Breast epithelium (tissue), 4 donors: ENCODE measurements around the gene DDX42. TPM values are rescaled to one million over a fixed set of nuclear protein-coding genes. Genes with fewer than 3 reads are reported as not detected.
A peak's percentile ranks its signal among the peaks of the same experiment; 100 is the strongest.

ENCODE experiments used
- DNase-seq, 2 donors: peaks; one replicate each; pipeline ENCODE4 v3.0.0-alpha.2; 2019; ENCODE audit warnings: low spot score in 2 of 2
- H3K27ac ChIP-seq, 2 donors: fragments of 200-600 bp; sonication (generic) in 1 of 2; one replicate each; pipeline ENCODE4 v1.5.1; 2016 to 2019; ENCODE audit warnings: mild to moderate bottlenecking in 1 of 2
- H3K27me3 ChIP-seq, 2 donors: fragments of 200-600 bp; sonication (generic) in 1 of 2; one replicate each; pipeline versions ENCODE4 v1.5.1 to v1.6.0; 2017 to 2019; ENCODE audit warnings: control low read depth in 1 of 2, mild to moderate bottlenecking in 1 of 2
- H3K36me3 ChIP-seq: fragments of 200-600 bp; one replicate; pipeline ENCODE4 v1.5.1; 2019
- H3K4me1 ChIP-seq, 2 donors: fragments of 200-600 bp; sonication (generic); one replicate each; pipeline ENCODE4 v1.5.1; 2016 to 2019; ENCODE audit warnings: control low read depth in 1 of 2
- H3K4me3 ChIP-seq, 3 donors: fragments of 200-600 bp; sonication (generic); 1 replicate in 2 of 3; 2 replicates in 1 of 3; pipeline ENCODE4 v1.5.1; 2016 to 2019; ENCODE audit warnings: mild to moderate bottlenecking in 3 of 3, moderate library complexity in 2 of 3
- H3K9me3 ChIP-seq, 2 donors: fragments of 200-600 bp; sonication (generic) in 1 of 2; one replicate each; pipeline ENCODE4 v1.5.1; 2016 to 2019; ENCODE audit warnings: control low read depth in 1 of 2
- POLR2A ChIP-seq: fragments of 450-650 bp; IDR thresholded peaks from one replicate; pipeline ENCODE4 v1.6.1; 2016; ENCODE audit warnings: antibody characterized with exemption, mild to moderate bottlenecking, moderate library complexity
- POLR2AphosphoS5 ChIP-seq, 3 donors: sonication (generic); formaldehyde crosslinking; IDR thresholded peaks; one replicate each; pipeline ENCODE4 v1.6.1; 2017; ENCODE audit warnings: antibody characterized with exemption in 3 of 3
- intact Hi-C: fragments of 100-400 bp; cut with DNase I; formaldehyde crosslinking; loops from one replicate; pipeline ENCODE4 v1.15.1; 2023; ENCODE audit warnings: low total_unique reads
- total RNA-seq, 3 donors: library from RNA; depleted of rRNA; stranded (reverse); fragments of >200 nt; gene quantifications; one replicate each; pipeline ENCODE4 v1.1.0, GENCODE V29; 2016
- TF ChIP-seq, protein P1 (sequence below), 3 donors: fragments of 450-650 bp; IDR thresholded peaks; one replicate each; pipeline ENCODE4 v1.5.1; 2016 to 2017; ENCODE audit warnings: antibody characterized with exemption in 3 of 3, mild to moderate bottlenecking in 3 of 3, moderate library complexity in 3 of 3

DDX42 gene
- total RNA-seq, 3 donors from 2014 or later, result 131 to 139 (median 139) TPM

- Histone ChIP-seq H3K4me1 (no peaks in the 10 kb centered on the region), H3K9me3 (no peaks in the 10 kb centered on the region), H3K27me3 (no peaks in the 10 kb centered on the region), H3K36me3 (peaks cover 43% of the 10 kb centered on the region), H3K4me3 (no peak overlapping the region), H3K27ac (no peak overlapping the region)
- TF ChIP-seq POLR2AphosphoS5 (IDR thresholded peaks at IDR 0.05) (no peak), POLR2A (no peak)
- TF ChIP-seq, protein P1, sequence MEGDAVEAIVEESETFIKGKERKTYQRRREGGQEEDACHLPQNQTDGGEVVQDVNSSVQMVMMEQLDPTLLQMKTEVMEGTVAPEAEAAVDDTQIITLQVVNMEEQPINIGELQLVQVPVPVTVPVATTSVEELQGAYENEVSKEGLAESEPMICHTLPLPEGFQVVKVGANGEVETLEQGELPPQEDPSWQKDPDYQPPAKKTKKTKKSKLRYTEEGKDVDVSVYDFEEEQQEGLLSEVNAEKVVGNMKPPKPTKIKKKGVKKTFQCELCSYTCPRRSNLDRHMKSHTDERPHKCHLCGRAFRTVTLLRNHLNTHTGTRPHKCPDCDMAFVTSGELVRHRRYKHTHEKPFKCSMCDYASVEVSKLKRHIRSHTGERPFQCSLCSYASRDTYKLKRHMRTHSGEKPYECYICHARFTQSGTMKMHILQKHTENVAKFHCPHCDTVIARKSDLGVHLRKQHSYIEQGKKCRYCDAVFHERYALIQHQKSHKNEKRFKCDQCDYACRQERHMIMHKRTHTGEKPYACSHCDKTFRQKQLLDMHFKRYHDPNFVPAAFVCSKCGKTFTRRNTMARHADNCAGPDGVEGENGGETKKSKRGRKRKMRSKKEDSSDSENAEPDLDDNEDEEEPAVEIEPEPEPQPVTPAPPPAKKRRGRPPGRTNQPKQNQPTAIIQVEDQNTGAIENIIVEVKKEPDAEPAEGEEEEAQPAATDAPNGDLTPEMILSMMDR (IDR thresholded peaks at IDR 0.05), result no peak
- intact Hi-C loops, result no loop called here
- DNase-seq, result no peak
Observed at GRCh38 chr17:63816669-63817068, 42.7 kb downstream of the DDX42 start.

GRCh38 chr17:63817736-63818385 lies 43.9 kb downstream of the DDX42 start:
- intact Hi-C loops, result no loop called here
- no peak for DNase-seq
- TF ChIP-seq, protein P1 (IDR thresholded peaks at IDR 0.05), result no peak
- TF ChIP-seq POLR2A, result no peak
- no peak for TF ChIP-seq POLR2AphosphoS5 (IDR thresholded peaks at IDR 0.05)

GRCh38 chr17:63819131-63819530 lies 45.2 kb downstream of the DDX42 start:
- Histone ChIP-seq H3K4me3 (no peak overlapping the region), H3K9me3 (no peaks in the 10 kb centered on the region), H3K36me3 (peaks cover 31% of the 10 kb centered on the region), H3K4me1 (no peaks in the 10 kb centered on the region), H3K27me3 (no peaks in the 10 kb centered on the region), H3K27ac (peak overlapping the region in 1 of 2 donors; percentile 49)
- intact Hi-C loops, result no loop called here
- no peak for DNase-seq
- TF ChIP-seq, protein P1 (IDR thresholded peaks at IDR 0.05), result no peak
- no peak for TF ChIP-seq POLR2A
- TF ChIP-seq POLR2AphosphoS5 (IDR thresholded peaks at IDR 0.05), result no peak

More at GRCh38 chr17:63817736-63818385, 43.9 kb downstream of the DDX42 start:
- no peaks in the 10 kb centered on the region for H3K9me3 ChIP-seq
- H3K36me3 ChIP-seq, result peaks cover 36% of the 10 kb centered on the region
- no peak overlapping the region for H3K4me3 ChIP-seq
- no peak overlapping the region for H3K27ac ChIP-seq
- no peaks in the 10 kb centered on the region for H3K27me3 ChIP-seq
- H3K4me1 ChIP-seq, result no peaks in the 10 kb centered on the region

DNA sequence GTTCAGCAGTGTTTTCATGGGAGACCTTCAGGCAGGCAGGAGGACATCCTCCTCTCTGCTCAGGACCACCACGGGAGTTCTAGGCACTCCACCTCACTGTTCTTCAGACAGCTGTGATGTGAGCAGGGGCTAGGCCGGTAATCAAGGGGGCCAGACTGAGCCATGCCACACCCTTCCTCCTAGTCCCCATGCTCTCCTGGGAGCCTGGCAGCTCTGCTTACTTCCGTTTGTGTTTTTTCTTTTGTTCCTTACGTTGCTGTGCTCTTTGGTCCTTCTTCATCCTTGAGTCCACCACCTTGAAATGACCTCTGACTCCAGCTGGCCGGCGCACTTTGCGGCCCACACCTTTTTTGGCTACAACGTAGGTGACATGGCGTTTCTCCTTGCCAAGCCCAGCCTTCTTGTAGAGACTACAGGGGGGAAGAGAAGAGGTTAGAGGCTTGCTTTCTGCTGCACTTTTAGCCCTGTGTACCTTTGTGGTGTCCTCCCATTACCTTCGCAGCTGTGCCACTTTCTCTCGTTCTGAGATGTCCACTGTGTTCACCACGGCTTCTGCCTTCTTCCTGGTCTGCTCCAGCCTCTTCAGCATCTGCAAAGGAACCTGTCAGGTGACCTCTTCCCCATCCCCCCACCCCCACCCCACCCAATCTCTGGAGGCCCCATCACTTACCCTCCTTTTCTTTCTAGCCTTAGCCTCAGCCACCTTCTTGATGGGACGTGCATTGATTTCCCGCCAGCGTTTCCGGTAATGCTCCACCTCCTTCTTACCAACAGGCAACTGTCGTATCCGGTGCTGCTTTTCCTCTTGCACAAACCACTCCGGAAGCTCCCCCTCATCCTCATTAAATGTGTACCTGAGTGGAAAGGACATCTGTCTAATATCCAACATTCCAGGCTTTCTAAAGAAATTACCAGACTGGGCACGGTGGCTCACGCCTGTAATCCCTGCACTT lies 45.9 kb downstream of the DDX42 start:
- Histone ChIP-seq H3K27me3 (no peaks in the 10 kb centered on the region), H3K9me3 (no peaks in the 10 kb centered on the region), H3K4me1 (no peaks in the 10 kb centered on the region), H3K4me3 (no peak overlapping the region), H3K27ac (peak overlapping the region; percentile 17 to 49), H3K36me3 (peaks cover 31% of the 10 kb centered on the region)
- intact Hi-C loops, result no loop called here
- DNase-seq, result no peak
- TF ChIP-seq POLR2AphosphoS5 (IDR thresholded peaks at IDR 0.05) (no peak), POLR2A (no peak)
- TF ChIP-seq, protein P1 (IDR thresholded peaks at IDR 0.05), result no peak
